Liver (tissue), 9 donors: ENCODE measurements around the gene SLC25A34. TPM values are rescaled to one million over a fixed set of nuclear protein-coding genes. Genes with fewer than 3 reads are reported as not detected.

Experiments used
- DNase-seq: peaks from one replicate; pipeline ENCODE4 v3.0.0-alpha.2; 2017; ENCODE audit warnings: low spot score
- H3K27ac ChIP-seq, 2 donors: one replicate each; pipeline ENCODE4 v1.7.0; 2013; ENCODE audit warnings: inconsistent platforms in 2 of 2, low read length in 2 of 2, control low read depth in 1 of 2, low read depth in 1 of 2, mild to moderate bottlenecking in 1 of 2
- H3K27me3 ChIP-seq, 4 donors: one replicate each; pipeline versions ENCODE4 v1.6.1 to v1.7.0; 2013; ENCODE audit warnings: low read length in 3 of 4, inconsistent platforms in 1 of 4, mild to moderate bottlenecking in 1 of 4, moderate library complexity in 1 of 4; ENCODE audit not compliant: control insufficient read depth in 4 of 4, insufficient read depth in 4 of 4
- H3K36me3 ChIP-seq, 4 donors: one replicate each; pipeline versions ENCODE4 v1.6.1 to v1.7.0; 2013; ENCODE audit warnings: low read length in 3 of 4, mild to moderate bottlenecking in 3 of 4, low read depth in 1 of 4, moderate library complexity in 1 of 4; ENCODE audit not compliant: control insufficient read depth in 4 of 4, insufficient read depth in 3 of 4
- H3K4me1 ChIP-seq, 4 donors: one replicate each; pipeline versions ENCODE4 v1.6.1 to v1.7.0; 2013; ENCODE audit warnings: low read length in 3 of 4, mild to moderate bottlenecking in 3 of 4, moderate library complexity in 1 of 4; ENCODE audit not compliant: control insufficient read depth in 4 of 4, insufficient read depth in 4 of 4
- H3K4me3 ChIP-seq, 3 donors: one replicate each; pipeline versions ENCODE4 v1.6.1 to v1.7.0; 2013; ENCODE audit warnings: low read length in 3 of 3, control low read depth in 1 of 3, low read depth in 1 of 3, mild to moderate bottlenecking in 1 of 3
- H3K9ac ChIP-seq, 2 donors: one replicate each; pipeline ENCODE4 v1.7.0; 2013; ENCODE audit warnings: low read length in 2 of 2, mild to moderate bottlenecking in 2 of 2, moderate library complexity in 2 of 2, control low read depth in 1 of 2, low read depth in 1 of 2
- H3K9me3 ChIP-seq, 4 donors: one replicate each; pipeline versions ENCODE4 v1.6.1 to v1.7.0; 2013; ENCODE audit warnings: low read length in 3 of 4; ENCODE audit not compliant: control insufficient read depth in 4 of 4
- FOXA1 ChIP-seq: IDR thresholded peaks from 2 replicates; pipeline ENCODE4 v1.6.1; 2016; ENCODE audit warnings: antibody characterized with exemption
- GABPA ChIP-seq, 2 donors: IDR thresholded peaks in 1 of 2; conservative IDR thresholded peaks in 1 of 2; 2 replicates each; pipeline ENCODE4 v1.6.1; 2016; ENCODE audit warnings: antibody characterized with exemption in 2 of 2, mild to moderate bottlenecking in 1 of 2, moderate library complexity in 1 of 2
- HNF4A ChIP-seq, 2 donors: conservative IDR thresholded peaks; 2 replicates each; pipeline ENCODE4 v1.6.1; 2016; ENCODE audit warnings: antibody characterized with exemption in 2 of 2, mild to moderate bottlenecking in 2 of 2
- HNF4G ChIP-seq: IDR thresholded peaks from 2 replicates; pipeline ENCODE4 v1.6.1; 2016; ENCODE audit warnings: antibody characterized with exemption
- JUND ChIP-seq, 2 donors: IDR thresholded peaks; 2 replicates each; pipeline ENCODE4 v1.6.1; 2016; ENCODE audit warnings: antibody characterized with exemption in 2 of 2
- RAD21 ChIP-seq, 2 donors: IDR thresholded peaks; 2 replicates each; pipeline ENCODE4 v1.6.1; 2016; ENCODE audit warnings: antibody characterized with exemption in 2 of 2, mild to moderate bottlenecking in 2 of 2
- RXRA ChIP-seq, 2 donors: IDR thresholded peaks; 2 replicates each; pipeline ENCODE4 v1.6.1; 2017 to 2018; ENCODE audit warnings: antibody characterized with exemption in 2 of 2, mild to moderate bottlenecking in 1 of 2
- SP1 ChIP-seq: IDR thresholded peaks from 2 replicates; pipeline ENCODE4 v1.6.1; 2018; ENCODE audit warnings: antibody characterized with exemption, mild to moderate bottlenecking
- TAF1 ChIP-seq: conservative IDR thresholded peaks from 2 replicates; pipeline ENCODE4 v1.6.1; 2016; ENCODE audit warnings: antibody characterized with exemption, mild to moderate bottlenecking
- WGBS: extraction: QIAGEN DNeasy Blood & Tissue Kit; methylation state at CpG from one replicate; pipeline ENCODE4 v1.1.7; 2013; 5-methylcytosine and 5-hydroxymethylcytosine counted together
- polyA plus RNA-seq, 2 donors: library from polyadenylated mRNA; stranded (reverse) in 1 of 2; unstranded in 1 of 2; fragments of 200-250 nt in 1 of 2; fragments of >200 nt in 1 of 2; fragmentation: Nextera tagmentation in 1 of 2; extraction: Ambion mirVana in 1 of 2; gene quantifications; one replicate each; pipeline versions ENCODE4 v1.2.1 to v1.2.3, GENCODE V29; 2013 to 2015
- total RNA-seq, 2 donors: library from RNA; depleted of rRNA; stranded (reverse); fragments of >200 nt; gene quantifications; one replicate each; pipeline ENCODE4 v1.2.3, GENCODE V29; 2014
- TF ChIP-seq, protein P1 (sequence below): fragments of 150-350 bp; IDR thresholded peaks from 2 replicates; pipeline ENCODE4 v1.5.1; 2017; ENCODE audit warnings: improper control_type of control experiment, low read depth, low read length; ENCODE audit not compliant: missing input control
- TF ChIP-seq, protein P2 (sequence below): IDR thresholded peaks from 2 replicates; pipeline ENCODE4 v1.6.1; 2016; ENCODE audit warnings: antibody characterized with exemption
- TF ChIP-seq, protein P3 (sequence below): IDR thresholded peaks from 2 replicates; pipeline ENCODE4 v1.6.1; 2016; ENCODE audit warnings: antibody characterized with exemption
- TF ChIP-seq, protein P4 (sequence below): IDR thresholded peaks from 2 replicates; pipeline ENCODE4 v1.6.1; 2016; ENCODE audit warnings: antibody characterized with exemption
- donor health status: healthy.
- donor health status: healthy.
- donor health status: healthy.
- donor health status: healthy.
- donor health status: healthy.

The SLC25A34 gene
- total and polyA plus RNA-seq, 4 donors = 0.79 to 7.3 (median 2.4) TPM

DNA sequence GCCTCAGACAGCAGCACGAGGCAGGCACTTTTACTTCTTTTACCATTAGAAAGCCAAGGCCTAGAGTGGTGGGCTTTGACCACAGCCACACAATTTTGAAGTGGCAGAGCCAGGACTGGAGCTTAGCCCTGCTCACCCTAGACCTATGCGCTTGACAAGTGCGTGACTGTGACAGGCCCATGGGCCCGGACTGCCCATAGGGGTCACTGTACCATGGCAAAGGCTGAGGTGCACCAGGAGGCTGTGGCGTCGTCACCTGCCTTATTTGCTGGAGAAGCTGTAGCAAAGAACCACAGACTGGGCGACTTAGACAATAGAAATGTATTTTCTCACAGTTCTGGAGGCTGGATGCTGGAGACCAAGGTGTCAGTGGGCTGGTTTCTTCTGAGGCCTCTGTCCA lies 3.7 kb downstream of the SLC25A34 start:
- H3K36me3 ChIP-seq = peaks cover 0 to 2% (median under 1%) of the 10 kb centered on the region in 4 donors
- no peak for DNase-seq
- H3K9ac ChIP-seq = no peak overlapping the region
- H3K27me3 ChIP-seq = no peaks in the 10 kb centered on the region
- TF ChIP-seq GABPA (IDR thresholded peaks at IDR 0.05 in 1 of 2, conservative IDR thresholded peaks at IDR 0.05 in 1 of 2) (no peak), FOXA1 (no peak), RXRA (IDR thresholded peaks at IDR 0.05) (no peak), JUND (IDR thresholded peaks at IDR 0.05) (no peak), HNF4G (no peak), HNF4A (conservative IDR thresholded peaks at IDR 0.05) (no peak), SP1 (no peak), RAD21 (IDR thresholded peaks at IDR 0.05) (no peak)
- TF ChIP-seq, protein P1, sequence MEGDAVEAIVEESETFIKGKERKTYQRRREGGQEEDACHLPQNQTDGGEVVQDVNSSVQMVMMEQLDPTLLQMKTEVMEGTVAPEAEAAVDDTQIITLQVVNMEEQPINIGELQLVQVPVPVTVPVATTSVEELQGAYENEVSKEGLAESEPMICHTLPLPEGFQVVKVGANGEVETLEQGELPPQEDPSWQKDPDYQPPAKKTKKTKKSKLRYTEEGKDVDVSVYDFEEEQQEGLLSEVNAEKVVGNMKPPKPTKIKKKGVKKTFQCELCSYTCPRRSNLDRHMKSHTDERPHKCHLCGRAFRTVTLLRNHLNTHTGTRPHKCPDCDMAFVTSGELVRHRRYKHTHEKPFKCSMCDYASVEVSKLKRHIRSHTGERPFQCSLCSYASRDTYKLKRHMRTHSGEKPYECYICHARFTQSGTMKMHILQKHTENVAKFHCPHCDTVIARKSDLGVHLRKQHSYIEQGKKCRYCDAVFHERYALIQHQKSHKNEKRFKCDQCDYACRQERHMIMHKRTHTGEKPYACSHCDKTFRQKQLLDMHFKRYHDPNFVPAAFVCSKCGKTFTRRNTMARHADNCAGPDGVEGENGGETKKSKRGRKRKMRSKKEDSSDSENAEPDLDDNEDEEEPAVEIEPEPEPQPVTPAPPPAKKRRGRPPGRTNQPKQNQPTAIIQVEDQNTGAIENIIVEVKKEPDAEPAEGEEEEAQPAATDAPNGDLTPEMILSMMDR = no peak
- TF ChIP-seq, protein P2, sequence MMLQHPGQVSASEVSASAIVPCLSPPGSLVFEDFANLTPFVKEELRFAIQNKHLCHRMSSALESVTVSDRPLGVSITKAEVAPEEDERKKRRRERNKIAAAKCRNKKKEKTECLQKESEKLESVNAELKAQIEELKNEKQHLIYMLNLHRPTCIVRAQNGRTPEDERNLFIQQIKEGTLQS = no peak
- TF ChIP-seq, protein P3, sequence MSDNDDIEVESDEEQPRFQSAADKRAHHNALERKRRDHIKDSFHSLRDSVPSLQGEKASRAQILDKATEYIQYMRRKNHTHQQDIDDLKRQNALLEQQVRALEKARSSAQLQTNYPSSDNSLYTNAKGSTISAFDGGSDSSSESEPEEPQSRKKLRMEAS = no peak
- TF ChIP-seq, protein P4, sequence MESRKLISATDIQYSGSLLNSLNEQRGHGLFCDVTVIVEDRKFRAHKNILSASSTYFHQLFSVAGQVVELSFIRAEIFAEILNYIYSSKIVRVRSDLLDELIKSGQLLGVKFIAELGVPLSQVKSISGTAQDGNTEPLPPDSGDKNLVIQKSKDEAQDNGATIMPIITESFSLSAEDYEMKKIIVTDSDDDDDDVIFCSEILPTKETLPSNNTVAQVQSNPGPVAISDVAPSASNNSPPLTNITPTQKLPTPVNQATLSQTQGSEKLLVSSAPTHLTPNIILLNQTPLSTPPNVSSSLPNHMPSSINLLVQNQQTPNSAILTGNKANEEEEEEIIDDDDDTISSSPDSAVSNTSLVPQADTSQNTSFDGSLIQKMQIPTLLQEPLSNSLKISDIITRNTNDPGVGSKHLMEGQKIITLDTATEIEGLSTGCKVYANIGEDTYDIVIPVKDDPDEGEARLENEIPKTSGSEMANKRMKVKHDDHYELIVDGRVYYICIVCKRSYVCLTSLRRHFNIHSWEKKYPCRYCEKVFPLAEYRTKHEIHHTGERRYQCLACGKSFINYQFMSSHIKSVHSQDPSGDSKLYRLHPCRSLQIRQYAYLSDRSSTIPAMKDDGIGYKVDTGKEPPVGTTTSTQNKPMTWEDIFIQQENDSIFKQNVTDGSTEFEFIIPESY = no peak
- H3K27ac ChIP-seq = no peak overlapping the region
- no peak overlapping the region for H3K4me3 ChIP-seq
- WGBS = 88% methylated on average over 7 of the region's 7 CpGs
- no peaks in the 10 kb centered on the region for H3K9me3 ChIP-seq
- H3K4me1 ChIP-seq = peaks cover 18 to 61% (median 43%) of the 10 kb centered on the region in 4 donors

DNA sequence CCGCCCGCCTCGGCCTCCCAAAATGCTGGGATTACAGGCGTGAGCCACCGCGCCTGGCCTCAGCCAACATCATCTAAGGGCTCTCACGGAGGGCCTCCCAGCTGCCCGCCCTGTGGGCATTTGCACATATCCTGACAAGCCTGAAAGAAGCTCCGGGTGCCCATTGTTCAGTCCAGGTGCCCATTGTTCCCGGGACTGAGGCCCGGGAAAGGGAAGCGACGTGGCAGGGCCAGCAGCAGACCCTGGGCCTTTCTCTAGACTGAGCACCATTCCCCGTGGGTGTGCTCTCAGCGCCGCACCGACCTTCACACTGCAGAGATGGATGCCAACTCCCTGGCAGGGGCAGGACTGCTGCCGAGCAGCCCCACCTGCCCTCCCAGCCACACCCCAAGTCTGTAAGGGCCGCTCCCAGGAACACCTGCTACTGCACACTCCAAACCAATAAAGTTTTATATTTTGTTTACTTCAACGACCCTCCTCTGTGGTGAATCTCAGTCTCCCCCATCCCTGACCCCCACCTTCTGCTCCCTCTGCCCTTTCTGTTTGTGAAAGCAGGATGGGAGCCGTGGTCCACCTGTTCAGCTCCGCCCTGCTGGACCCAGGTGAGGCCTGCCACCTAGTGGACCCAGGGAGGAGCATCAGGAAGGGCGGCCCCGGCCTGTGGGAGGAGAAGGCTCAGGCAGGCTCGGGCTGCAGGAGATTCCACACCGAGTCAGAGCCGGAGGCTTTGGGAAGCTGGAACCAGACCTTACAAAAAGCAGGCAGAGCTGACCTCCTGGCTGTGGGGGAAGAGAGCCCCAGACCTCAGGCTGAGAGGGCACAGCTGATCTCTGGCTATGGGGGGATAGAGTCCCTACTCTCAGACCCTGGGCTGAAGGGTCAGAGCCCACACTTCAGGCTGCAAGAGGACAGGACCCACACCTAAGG lies 5.1 kb downstream of the SLC25A34 start:
- Histone ChIP-seq H3K27ac (no peak overlapping the region), H3K9ac (peak overlapping the region; percentile 5 to 45)
- peak; percentile 96 to 99 for TF ChIP-seq RAD21 (IDR thresholded peaks at IDR 0.05)
- TF ChIP-seq, protein P3 = no peak
- TF ChIP-seq, protein P1 = peak; percentile 88
- peak; percentile 7 to 30 for TF ChIP-seq RXRA (IDR thresholded peaks at IDR 0.05)
- TF ChIP-seq HNF4A (conservative IDR thresholded peaks at IDR 0.05) = peak; percentile 41 to 44
- no peak for TF ChIP-seq TAF1

More for the DNA sequence above, 5.1 kb downstream of the SLC25A34 start:
- Histone ChIP-seq H3K9me3 (no peaks in the 10 kb centered on the region), H3K4me1 (peaks cover 7 to 49% (median 32%) of the 10 kb centered on the region in 4 donors), H3K36me3 (peaks cover 0 to 2% (median 0%) of the 10 kb centered on the region in 4 donors), H3K27me3 (no peaks in the 10 kb centered on the region), H3K4me3 (no peak overlapping the region)
- DNase-seq = peak; percentile 78
- WGBS = 45% methylated on average over 27 of the region's 27 CpGs
